Vagina (tissue), 2 donors: ENCODE measurements around the gene ADAMTS17. TPM values are rescaled to one million over a fixed set of nuclear protein-coding genes. Genes with fewer than 3 reads are reported as not detected.
"Not testable (repeated sequence)": the region's sequence is repeated elsewhere in the genome, so short reads cannot be mapped to it uniquely, and the experiment has no call there.

Experiments
- DNase-seq, 2 donors: peaks; one replicate each; pipeline ENCODE4 v3.0.0-alpha.2; 2017; ENCODE audit errors: extremely low spot score in 2 of 2
- H3K27ac ChIP-seq: fragments of 200-600 bp; sonication (generic); one replicate; pipeline ENCODE4 v1.5.1; 2019
- H3K27me3 ChIP-seq: fragments of 200-600 bp; sonication (generic); one replicate; pipeline ENCODE4 v1.5.1; 2019
- H3K36me3 ChIP-seq, 2 donors: fragments of 200-600 bp; sonication (generic); one replicate each; pipeline ENCODE4 v1.5.1; 2017 to 2019
- H3K4me1 ChIP-seq: fragments of 200-600 bp; sonication (generic); one replicate; pipeline ENCODE4 v1.5.1; 2019
- H3K4me3 ChIP-seq, 2 donors: fragments of 200-600 bp; sonication (generic); 1 replicate in 1 of 2; 2 replicates in 1 of 2; pipeline ENCODE4 v1.5.1; 2016 to 2019
- H3K9me3 ChIP-seq: fragments of 200-600 bp; sonication (generic); one replicate; pipeline ENCODE4 v1.5.1; 2019
- CTCF ChIP-seq, 3 experiments: fragments of 450-650 bp in 2 of 3; fragments of 200-600 bp in 1 of 3; sonication (generic) in 1 of 3; IDR thresholded peaks; one replicate each; pipeline ENCODE4 v1.5.1; 2017 to 2019; ENCODE audit warnings: antibody characterized with exemption in 3 of 3, mild to moderate bottlenecking in 2 of 3, moderate library complexity in 2 of 3
- POLR2A ChIP-seq, 2 donors: fragments of 450-650 bp; IDR thresholded peaks; one replicate each; pipeline ENCODE4 v1.6.1; 2017; ENCODE audit warnings: antibody characterized with exemption in 2 of 2, mild to moderate bottlenecking in 2 of 2, moderate library complexity in 2 of 2
- POLR2AphosphoS5 ChIP-seq, 2 donors: sonication (generic); formaldehyde crosslinking; IDR thresholded peaks; one replicate each; pipeline ENCODE4 v1.9.0; 2017; ENCODE audit warnings: antibody characterized with exemption in 2 of 2, mild to moderate bottlenecking in 2 of 2, low read depth in 1 of 2; ENCODE audit not compliant: insufficient read depth in 1 of 2
- intact Hi-C: fragments of 100-400 bp; cut with DNase I; formaldehyde crosslinking; loops from one replicate; pipeline ENCODE4 v1.15.1; 2023
- total RNA-seq: library from RNA; depleted of rRNA; stranded (reverse); fragments of >200 nt; gene quantifications from one replicate; pipeline ENCODE4 v1.2.3, GENCODE V29; 2016

The ADAMTS17 gene
- total RNA-seq, 1 donor from 2014 or later = 16.0 TPM

- no peaks in the 10 kb centered on the region for H3K27me3 ChIP-seq
- intact Hi-C loops = no loop called here
- TF ChIP-seq POLR2A (IDR thresholded peaks at IDR 0.05) (no peak), CTCF (IDR thresholded peaks at IDR 0.05) (no peak), POLR2AphosphoS5 (IDR thresholded peaks at IDR 0.05; ENCODE audit: insufficient read depth in 1 of 2, low read depth in 1 of 2) (no peak)
- no peak overlapping the region for H3K27ac ChIP-seq
- H3K9me3 ChIP-seq = no peaks in the 10 kb centered on the region
- H3K4me1 ChIP-seq = no peaks in the 10 kb centered on the region
- H3K4me3 ChIP-seq = no peak overlapping the region
- DNase-seq = no peak
- H3K36me3 ChIP-seq = no peaks in the 10 kb centered on the region
Observed at GRCh38 chr15:100078511-100079220, 263.1 kb downstream of the ADAMTS17 start.

GRCh38 chr15:100075229-100075628 lies 266.5 kb downstream of the ADAMTS17 start:
- Histone ChIP-seq H3K4me3 (no peak overlapping the region), H3K27me3 (no peaks in the 10 kb centered on the region), H3K36me3 (no peaks in the 10 kb centered on the region), H3K9me3 (no peaks in the 10 kb centered on the region), H3K4me1 (no peaks in the 10 kb centered on the region), H3K27ac (no peak overlapping the region)
- no peak for TF ChIP-seq POLR2AphosphoS5 (IDR thresholded peaks at IDR 0.05; ENCODE audit: insufficient read depth in 1 of 2, low read depth in 1 of 2)
- TF ChIP-seq CTCF (IDR thresholded peaks at IDR 0.05) = no peak
- no peak for TF ChIP-seq POLR2A (IDR thresholded peaks at IDR 0.05)
- intact Hi-C loops = no loop called here
- DNase-seq = no peak

GRCh38 chr15:100073982-100074381 lies 267.8 kb downstream of the ADAMTS17 start:
- no peak overlapping the region for H3K27ac ChIP-seq
- H3K4me1 ChIP-seq = no peaks in the 10 kb centered on the region
- no peaks in the 10 kb centered on the region for H3K36me3 ChIP-seq
- intact Hi-C loops = no loop called here
- DNase-seq = no peak
- no peak overlapping the region for H3K4me3 ChIP-seq
- no peaks in the 10 kb centered on the region for H3K9me3 ChIP-seq
- no peaks in the 10 kb centered on the region for H3K27me3 ChIP-seq
- TF ChIP-seq POLR2A (IDR thresholded peaks at IDR 0.05) (no peak), CTCF (IDR thresholded peaks at IDR 0.05) (no peak)

- H3K27ac ChIP-seq, H3K4me3 ChIP-seq, intact Hi-C loops, H3K36me3 ChIP-seq, H3K9me3 ChIP-seq, H3K27me3 ChIP-seq, DNase-seq, H3K4me1 ChIP-seq: not testable (repeated sequence)
Observed at GRCh38 chr15:100066521-100067280, 275.1 kb downstream of the ADAMTS17 start.

- TF ChIP-seq CTCF (IDR thresholded peaks at IDR 0.05) (no peak), POLR2AphosphoS5 (IDR thresholded peaks at IDR 0.05; ENCODE audit: insufficient read depth in 1 of 2, low read depth in 1 of 2) (no peak), POLR2A (IDR thresholded peaks at IDR 0.05) (no peak)
- DNase-seq = no peak
- H3K36me3 ChIP-seq = no peaks in the 10 kb centered on the region
- H3K27me3 ChIP-seq = no peaks in the 10 kb centered on the region
- no peak overlapping the region for H3K27ac ChIP-seq
- no peak overlapping the region for H3K4me3 ChIP-seq
- no peaks in the 10 kb centered on the region for H3K4me1 ChIP-seq
- intact Hi-C loops = no loop called here
- no peaks in the 10 kb centered on the region for H3K9me3 ChIP-seq
Observed at GRCh38 chr15:100061944-100062343, 279.8 kb downstream of the ADAMTS17 start.
